Right lobe of liver (tissue), 6 donors: ENCODE data around the gene HSD3B1. TPM values are rescaled to one million over a fixed set of nuclear protein-coding genes. Genes with fewer than 3 reads are reported as not detected.
A peak's percentile ranks its signal among the peaks of the same experiment; 100 is the strongest.

Experiments used
- ATAC-seq, 4 donors: fragments of 200-7000 bp; cut with Tn5 transposase; one replicate each; pipeline ENCODE4 v1.9.1; 2020; ENCODE audit warnings: mild to moderate bottlenecking in 4 of 4, moderate library complexity in 4 of 4
- DNase-seq, 3 donors: peaks; one replicate each; pipeline ENCODE4 v3.0.0-alpha.2; 2020
- H3K27ac ChIP-seq, 3 donors: fragments of 200-600 bp; one replicate each; pipeline ENCODE4 v1.8.0; 2022
- H3K27me3 ChIP-seq, 2 donors: fragments of 200-600 bp; one replicate each; pipeline ENCODE4 v1.8.0; 2022
- H3K36me3 ChIP-seq, 4 donors: fragments of 200-600 bp; sonication (generic) in 1 of 4; one replicate each; pipeline versions ENCODE4 v1.5.1 to v1.8.0; 2017 to 2022; ENCODE audit warnings: control low read depth in 1 of 4
- H3K4me1 ChIP-seq, 4 donors: fragments of 200-600 bp; sonication (generic) in 1 of 4; one replicate each; pipeline versions ENCODE4 v1.5.1 to v1.8.0; 2017 to 2022; ENCODE audit warnings: control low read depth in 1 of 4
- H3K4me3 ChIP-seq, 3 donors: fragments of 200-600 bp; one replicate each; pipeline ENCODE4 v1.8.0; 2022
- H3K9me3 ChIP-seq, 4 donors: fragments of 200-600 bp; sonication (generic) in 1 of 4; one replicate each; pipeline versions ENCODE4 v1.5.1 to v1.8.0; 2017 to 2022; ENCODE audit warnings: control low read depth in 1 of 4
- CTCF ChIP-seq, 4 donors: fragments of 200-600 bp in 3 of 4; fragments of 450-650 bp in 1 of 4; IDR thresholded peaks; one replicate each; pipeline versions ENCODE4 v1.5.1 to v1.8.0; 2016 to 2022; ENCODE audit warnings: antibody characterized with exemption in 4 of 4, mild to moderate bottlenecking in 2 of 4
- POLR2A ChIP-seq: fragments of 450-650 bp; IDR thresholded peaks from one replicate; pipeline ENCODE4 v1.6.1; 2017; ENCODE audit warnings: antibody characterized with exemption, mild to moderate bottlenecking
- WGBS: methylation state at CpG from one replicate; pipeline ENCODE4 v1.1.6; 2018; ENCODE audit warnings: low coverage, low lambda C conversion rate; ENCODE audit not compliant: insufficient coverage; ENCODE audit errors: missing lambda C conversion rate; 5-methylcytosine and 5-hydroxymethylcytosine counted together
- intact Hi-C, 2 donors: fragments of 100-400 bp; cut with DNase I; formaldehyde crosslinking; loops; one replicate each; pipeline versions ENCODE4 v1.11.2 to v1.14.1; 2022
- total RNA-seq, 6 experiments: library from RNA; depleted of rRNA in 2 of 6; stranded (reverse); fragments of >200 nt in 2 of 6; fragmentation: NEBNext Ultra II Directional in 3 of 6; extraction: Animal tissue kit (Norgen Biotek cat#: 25700) in 3 of 6; gene quantifications; one replicate each; pipeline versions ENCODE4 v1.1.0 to v1.2.4, GENCODE V29; 2016 to 2023
- donor health status: DM: no; HTN: yes; CAD: no.
- donor health status: DM: no; HTN: no; CAD: no.
- donor health status: DM: no; HTN: no; CAD: no.
- donor health status: DM: no; HTN: yes; CAD: no.
- donor health status: DM: no; HTN: yes; CAD: no.

Gene HSD3B1
- total RNA-seq, 6 experiments from 2014 or later: 0.39 to 1.3 (median 0.74) TPM; not detected in 3

DNA sequence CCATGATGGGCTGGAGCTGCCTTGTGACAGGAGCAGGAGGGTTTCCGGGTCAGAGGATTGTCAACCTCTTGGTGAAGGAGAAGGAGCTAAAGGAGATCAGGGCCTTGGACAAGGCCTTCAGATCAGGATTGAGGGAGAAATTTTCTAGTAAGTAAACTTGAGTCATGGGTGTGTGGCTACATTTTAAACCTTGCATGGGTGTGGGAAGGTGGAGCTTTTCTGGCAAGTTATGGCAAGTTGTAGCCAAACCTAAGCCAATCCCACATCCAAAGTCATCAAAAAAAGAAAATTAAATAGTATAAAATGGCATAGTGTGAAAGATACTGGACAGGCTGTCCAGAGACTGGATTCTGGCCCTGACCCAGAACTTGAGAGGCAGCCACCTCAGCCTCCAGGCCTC is 39.8 kb upstream of the HSD3B1 start:
- Histone ChIP-seq H3K4me3 (no peak overlapping the region), H3K9me3 (no peaks in the 10 kb centered on the region), H3K36me3 (no peaks in the 10 kb centered on the region), H3K27ac (peak overlapping the region in 2 of 3 donors; percentile 63 to 69), H3K27me3 (no peaks in the 10 kb centered on the region), H3K4me1 (peaks cover 0 to 34% (median 17%) of the 10 kb centered on the region in 4 donors)
- intact Hi-C loops: no loop called here
- ATAC-seq (peak in 3 of 4 donors; percentile 7 to 28 (median 26)), DNase-seq (no peak)
- WGBS: 100% methylated on average over 1 of the region's 1 CpG
- no peak for TF ChIP-seq POLR2A
- no peak for TF ChIP-seq CTCF (IDR thresholded peaks at IDR 0.05)

DNA sequence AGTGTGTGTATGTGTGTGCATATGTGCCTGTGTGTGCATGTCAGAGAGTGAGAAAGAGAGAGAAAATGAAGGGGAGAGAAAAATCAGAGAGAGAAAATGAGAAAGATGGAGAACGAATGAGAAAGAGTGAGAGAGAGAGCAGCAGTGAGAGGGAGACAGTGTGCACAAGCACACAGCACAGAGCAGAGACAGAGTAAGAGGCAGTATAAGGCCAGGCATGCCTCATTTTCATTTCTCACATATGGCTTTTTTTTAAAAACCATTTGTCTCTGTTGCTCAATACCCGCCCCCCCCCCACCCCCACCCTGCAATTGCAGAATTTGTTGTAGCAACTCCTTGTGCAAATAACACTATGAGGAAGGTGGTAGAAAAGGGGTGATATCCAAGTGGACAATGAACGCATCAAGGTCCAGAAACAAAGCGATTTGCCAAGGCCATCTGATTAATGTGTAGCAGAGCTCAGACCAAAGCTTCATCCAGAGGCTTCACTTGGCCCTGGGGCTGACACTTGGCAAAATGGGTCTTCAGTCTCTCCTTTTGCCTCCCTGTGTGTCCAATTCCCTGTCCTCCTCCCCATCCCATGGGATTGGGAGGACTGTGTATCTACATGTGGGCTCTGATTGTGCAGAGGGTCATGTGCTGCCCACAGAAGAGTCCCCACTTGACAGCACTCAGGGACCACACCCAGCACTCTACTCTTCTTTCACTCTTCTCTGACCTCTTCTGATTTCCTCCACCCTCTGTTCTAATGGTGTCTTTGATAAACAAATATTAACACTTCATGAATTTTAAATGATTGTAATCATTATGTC is 38.9 kb upstream of the HSD3B1 start:
- WGBS: 21% methylated on average over 4 of the region's 4 CpGs
- TF ChIP-seq CTCF (IDR thresholded peaks at IDR 0.05): no peak
- TF ChIP-seq POLR2A: no peak
- peak overlapping the region in 2 of 3 donors; percentile 63 to 69 for H3K27ac ChIP-seq

DNA sequence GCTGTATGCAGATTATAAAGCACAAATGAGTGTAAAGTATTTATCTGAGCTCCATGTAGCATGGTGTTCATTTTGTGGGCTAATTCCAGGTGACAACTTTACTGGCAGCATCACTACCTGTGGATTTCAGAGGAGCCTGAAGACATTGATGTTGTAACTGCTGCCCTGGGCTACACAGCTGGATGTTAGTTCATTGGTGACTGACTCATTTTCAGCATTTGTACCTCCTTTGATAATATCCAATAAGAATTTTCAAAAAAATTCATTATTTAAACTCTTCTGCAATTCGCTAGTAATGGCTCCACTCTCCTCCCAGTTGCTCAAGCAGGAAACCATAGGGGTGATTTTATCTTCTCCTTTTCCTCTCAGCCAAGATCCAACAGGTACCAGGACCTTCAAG is 37.3 kb upstream of the HSD3B1 start:
- Histone ChIP-seq H3K9me3 (no peaks in the 10 kb centered on the region), H3K36me3 (no peaks in the 10 kb centered on the region), H3K27ac (no peak overlapping the region), H3K4me1 (peaks cover 0 to 38% (median 17%) of the 10 kb centered on the region in 4 donors), H3K27me3 (no peaks in the 10 kb centered on the region), H3K4me3 (no peak overlapping the region)
- ATAC-seq: no peak
- no peak for DNase-seq
- no peak for TF ChIP-seq CTCF (IDR thresholded peaks at IDR 0.05)
- no peak for TF ChIP-seq POLR2A
- intact Hi-C loops: loop anchor here in 1 of 2 donors (10.0 kb wide), 1 partner anchor 135 kb away; no protein-coding TSS in a partner anchor
- 73% methylated on average over 1 of the region's 1 CpG for WGBS

More for the DNA sequence above, 38.9 kb upstream of the HSD3B1 start:
- Histone ChIP-seq H3K4me1 (peaks cover 0 to 34% (median 17%) of the 10 kb centered on the region in 4 donors), H3K4me3 (no peak overlapping the region), H3K27me3 (no peaks in the 10 kb centered on the region), H3K9me3 (no peaks in the 10 kb centered on the region), H3K36me3 (no peaks in the 10 kb centered on the region)
- ATAC-seq (peak; percentile 89 to 95 (median 90)), DNase-seq (peak in 1 of 3 donors; percentile 81)
- intact Hi-C loops: no loop called here

DNA sequence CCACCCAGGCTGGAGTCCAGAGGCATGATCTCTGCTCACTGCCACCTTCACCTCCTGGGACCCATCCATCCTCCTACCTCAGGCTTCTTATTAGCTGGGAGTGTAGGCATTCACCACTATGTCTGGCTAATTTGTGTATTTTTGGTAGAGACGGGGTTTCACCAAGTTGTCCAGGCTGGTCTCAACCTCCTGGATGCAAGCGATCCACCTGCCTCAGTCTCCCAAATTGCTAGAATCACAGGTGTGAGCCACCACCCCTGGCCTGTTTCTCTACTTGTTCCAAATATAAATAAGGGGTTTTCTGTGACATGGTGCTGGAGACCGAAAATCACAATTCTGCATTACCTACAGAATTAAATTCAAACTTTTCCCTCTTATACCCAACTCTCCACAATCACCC is 36.6 kb upstream of the HSD3B1 start:
- intact Hi-C loops: loop anchor here in 1 of 2 donors (10.0 kb wide), 1 partner anchor 134 kb away; no protein-coding TSS in a partner anchor
- DNase-seq (no peak), ATAC-seq (no peak)
- Histone ChIP-seq H3K4me3 (no peak overlapping the region), H3K27ac (no peak overlapping the region), H3K27me3 (no peaks in the 10 kb centered on the region), H3K36me3 (no peaks in the 10 kb centered on the region), H3K4me1 (peaks cover 0 to 44% (median 19%) of the 10 kb centered on the region in 4 donors), H3K9me3 (no peaks in the 10 kb centered on the region)
- 67% methylated on average over 3 of the region's 3 CpGs for WGBS
- TF ChIP-seq POLR2A (no peak), CTCF (IDR thresholded peaks at IDR 0.05) (no peak)
